ENCODE results near the gene TIAM1.

Gene TIAM1

GRCh38 chr21:31283025-31283424 lies 61.0 kb downstream of the TIAM1 start:
- no peak for DNase-seq (ENCODE audit: low read depth)

GRCh38 chr21:31282095-31282709 lies 61.9 kb downstream of the TIAM1 start:
- DNase-seq (ENCODE audit: low read depth), result no peak

- no peak for DNase-seq (ENCODE audit: low read depth)
These were observed 62.5 kb downstream of the TIAM1 start for GRCh38 chr21:31281561-31281960.

GRCh38 chr21:31279986-31280385 lies 64.1 kb downstream of the TIAM1 start:
- DNase-seq (ENCODE audit: low read depth), result no peak

GRCh38 chr21:31279214-31279613 lies 64.8 kb downstream of the TIAM1 start:
- DNase-seq (ENCODE audit: low read depth), result no peak

- DNase-seq (ENCODE audit: low read depth), result no peak
These were observed 65.4 kb downstream of the TIAM1 start for GRCh38 chr21:31278511-31279130.

GRCh38 chr21:31276663-31277062 lies 67.4 kb downstream of the TIAM1 start:
- DNase-seq (ENCODE audit: low read depth), result no peak

GRCh38 chr21:31275901-31276300 lies 68.2 kb downstream of the TIAM1 start:
- no peak for DNase-seq (ENCODE audit: low read depth)

GRCh38 chr21:31273278-31273677 lies 70.8 kb downstream of the TIAM1 start:
- DNase-seq (ENCODE audit: low read depth), result no peak

- no peak for DNase-seq (ENCODE audit: low read depth)
These were observed 76.0 kb downstream of the TIAM1 start for GRCh38 chr21:31268090-31268489.

- no peak for DNase-seq (ENCODE audit: low read depth)
These were observed 76.4 kb downstream of the TIAM1 start for GRCh38 chr21:31267644-31268043.

- no peak for DNase-seq (ENCODE audit: low read depth)
These were observed 77.8 kb downstream of the TIAM1 start for GRCh38 chr21:31266241-31266640.

GRCh38 chr21:31265366-31266013 lies 78.6 kb downstream of the TIAM1 start:
- no peak for DNase-seq (ENCODE audit: low read depth)

- DNase-seq (ENCODE audit: low read depth), result no peak
These were observed 79.5 kb downstream of the TIAM1 start for GRCh38 chr21:31264574-31264973.

GRCh38 chr21:31262728-31263127 lies 81.3 kb downstream of the TIAM1 start:
- no peak for DNase-seq (ENCODE audit: low read depth)

GRCh38 chr21:31261759-31262158 lies 82.3 kb downstream of the TIAM1 start:
- no peak for DNase-seq (ENCODE audit: low read depth)

GRCh38 chr21:31260790-31261189 lies 83.3 kb downstream of the TIAM1 start:
- DNase-seq (ENCODE audit: low read depth), result no peak

- no peak for DNase-seq (ENCODE audit: low read depth)
These were observed 86.0 kb downstream of the TIAM1 start for GRCh38 chr21:31258073-31258472.

GRCh38 chr21:31257265-31257664 lies 86.8 kb downstream of the TIAM1 start:
- DNase-seq (ENCODE audit: low read depth), result no peak

GRCh38 chr21:31255896-31256295 lies 88.2 kb downstream of the TIAM1 start:
- DNase-seq (ENCODE audit: low read depth), result no peak

GRCh38 chr21:31255036-31255435 lies 89.0 kb downstream of the TIAM1 start:
- no peak for DNase-seq (ENCODE audit: low read depth)

- no peak for DNase-seq (ENCODE audit: low read depth)
These were observed 89.9 kb downstream of the TIAM1 start for GRCh38 chr21:31254131-31254530.

GRCh38 chr21:31253684-31254083 lies 90.4 kb downstream of the TIAM1 start:
- DNase-seq (ENCODE audit: low read depth), result no peak

- no peak for DNase-seq (ENCODE audit: low read depth)
These were observed 91.5 kb downstream of the TIAM1 start for GRCh38 chr21:31252611-31253010.

Measured in stimulated activated CD8-positive, alpha-beta memory T cell treated with anti-CD3 and anti-CD28 coated beads, Interleukin-15, amount 100 ng/mL, for 24 hours (primary cell).